ENCODE results near the gene ASIC2. TPM values are rescaled to one million over a fixed set of nuclear protein-coding genes. Genes with fewer than 3 reads are reported as not detected.

ASIC2 gene
- polyA plus RNA-seq, 1 experiment = 0.05 TPM

DNA sequence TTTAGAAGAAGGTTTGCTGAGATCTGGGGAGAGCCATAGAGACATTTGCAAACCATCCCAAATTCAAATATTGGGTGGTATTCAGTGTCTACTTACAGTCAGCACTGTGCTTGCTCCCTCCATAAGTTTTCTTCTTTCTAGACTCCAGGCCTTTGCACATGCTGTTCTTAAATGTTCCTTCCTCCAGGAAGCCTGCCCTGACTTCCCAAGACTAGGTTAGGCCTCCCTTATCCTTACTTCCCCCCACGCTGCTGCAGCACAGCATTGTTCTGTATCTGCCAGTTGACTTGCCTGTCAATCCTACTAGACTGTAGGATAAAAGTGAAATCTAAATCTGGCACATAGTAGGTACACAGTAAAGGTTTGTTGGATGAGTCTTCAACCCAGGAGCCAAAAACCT, 53.4 kb downstream of the ASIC2 start:
- TF ChIP-seq, protein P1, sequence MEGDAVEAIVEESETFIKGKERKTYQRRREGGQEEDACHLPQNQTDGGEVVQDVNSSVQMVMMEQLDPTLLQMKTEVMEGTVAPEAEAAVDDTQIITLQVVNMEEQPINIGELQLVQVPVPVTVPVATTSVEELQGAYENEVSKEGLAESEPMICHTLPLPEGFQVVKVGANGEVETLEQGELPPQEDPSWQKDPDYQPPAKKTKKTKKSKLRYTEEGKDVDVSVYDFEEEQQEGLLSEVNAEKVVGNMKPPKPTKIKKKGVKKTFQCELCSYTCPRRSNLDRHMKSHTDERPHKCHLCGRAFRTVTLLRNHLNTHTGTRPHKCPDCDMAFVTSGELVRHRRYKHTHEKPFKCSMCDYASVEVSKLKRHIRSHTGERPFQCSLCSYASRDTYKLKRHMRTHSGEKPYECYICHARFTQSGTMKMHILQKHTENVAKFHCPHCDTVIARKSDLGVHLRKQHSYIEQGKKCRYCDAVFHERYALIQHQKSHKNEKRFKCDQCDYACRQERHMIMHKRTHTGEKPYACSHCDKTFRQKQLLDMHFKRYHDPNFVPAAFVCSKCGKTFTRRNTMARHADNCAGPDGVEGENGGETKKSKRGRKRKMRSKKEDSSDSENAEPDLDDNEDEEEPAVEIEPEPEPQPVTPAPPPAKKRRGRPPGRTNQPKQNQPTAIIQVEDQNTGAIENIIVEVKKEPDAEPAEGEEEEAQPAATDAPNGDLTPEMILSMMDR (IDR thresholded peaks at IDR 0.05; ENCODE audit: insufficient read depth, low read depth, low read length) = no peak
- Histone ChIP-seq H3K36me3 (ENCODE audit: control insufficient read depth, insufficient read depth, low read length) (no peaks in the 10 kb centered on the region), H3K4me3 (ENCODE audit: low read depth, low read length) (no peak overlapping the region), H3K27me3 (ENCODE audit: control insufficient read depth, insufficient read depth, low read length) (no peaks in the 10 kb centered on the region; the same call in 1 of the 2 replicates)
- CTCF ChIA-PET = no interaction called here
- DNase-seq (ENCODE audit: low read depth) = no peak
- POLR2A ChIA-PET = no interaction called here

DNA sequence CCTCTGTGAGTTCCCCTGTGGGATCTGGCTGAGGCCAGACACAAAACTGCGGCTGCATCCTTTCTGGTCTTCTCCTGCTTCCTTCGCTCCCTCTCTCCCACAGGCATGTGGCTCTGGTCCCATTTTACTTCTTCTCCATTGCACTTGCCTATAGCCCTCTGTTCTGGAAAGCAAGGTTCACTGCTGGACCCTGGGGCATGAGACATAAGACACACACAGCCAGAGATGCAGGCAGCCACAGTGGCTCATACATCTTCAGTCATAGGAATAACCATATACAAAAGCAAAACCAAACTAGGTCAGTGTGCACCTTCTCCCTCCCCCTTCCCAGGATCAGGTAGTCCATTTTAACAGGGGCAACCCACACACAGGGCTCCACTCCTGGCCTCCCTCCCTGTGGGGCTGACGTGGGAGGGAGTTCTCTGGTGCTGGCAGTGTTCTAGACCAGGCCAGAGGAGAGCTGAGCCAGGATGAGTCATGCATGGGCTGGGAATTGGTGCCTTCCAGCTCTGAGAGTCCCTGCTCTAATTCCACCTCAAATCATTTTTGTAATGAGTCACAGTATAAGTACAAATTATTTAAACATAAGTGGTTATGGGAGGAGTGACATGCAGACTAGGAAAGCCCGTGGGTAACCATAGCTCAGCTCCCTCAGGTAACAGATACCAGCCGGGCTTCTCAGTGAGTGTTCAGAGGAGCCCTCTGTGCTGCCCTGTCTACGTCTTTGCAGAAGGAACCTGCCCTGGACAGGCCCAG, 58.0 kb downstream of the ASIC2 start:
- ChIA-PET POLR2A (no interaction called here), CTCF (interaction anchor here (0.6 kb wide), 1 partner anchor 429 kb away, joined by 3 read pairs; no protein-coding TSS in a partner anchor)
- no peak overlapping the region for H3K4me3 ChIP-seq (ENCODE audit: low read depth, low read length)
- no peaks in the 10 kb centered on the region for H3K36me3 ChIP-seq (ENCODE audit: control insufficient read depth, insufficient read depth, low read length)
- TF ChIP-seq, protein P1 (IDR thresholded peaks at IDR 0.05; ENCODE audit: insufficient read depth, low read depth, low read length) = no peak
- DNase-seq (ENCODE audit: low read depth) = peak; percentile 68
- H3K27me3 ChIP-seq (ENCODE audit: control insufficient read depth, insufficient read depth, low read length) = no peaks in the 10 kb centered on the region

DNA sequence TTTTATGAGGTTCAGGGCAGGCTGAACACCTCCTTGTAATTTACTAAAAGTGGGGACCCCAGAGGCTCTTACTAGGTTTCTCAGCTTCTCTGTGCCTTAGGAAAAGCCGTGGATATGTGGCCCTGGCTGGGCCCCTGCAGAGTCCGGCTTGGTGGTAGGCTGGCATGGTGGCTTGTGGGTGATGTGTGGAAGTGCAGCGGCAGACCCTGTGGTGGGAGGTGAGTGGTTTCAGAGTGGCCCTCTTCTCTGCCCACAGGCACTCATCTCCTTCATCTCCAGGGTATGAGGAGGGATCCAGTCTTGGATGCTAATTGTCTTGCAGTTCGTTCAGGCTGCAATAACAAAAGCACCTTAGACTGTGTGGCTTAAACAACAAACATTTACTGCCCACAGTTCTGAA, 58.9 kb downstream of the ASIC2 start:
- no peaks in the 10 kb centered on the region for H3K36me3 ChIP-seq (ENCODE audit: control insufficient read depth, insufficient read depth, low read length)
- ChIA-PET POLR2A (no interaction called here), CTCF (no interaction called here)
- DNase-seq (ENCODE audit: low read depth) = no peak
- 0 out of 2 replicates have a peak, but pooled peaks cover 1% of the 10 kb centered on the region for H3K27me3 ChIP-seq (ENCODE audit: control insufficient read depth, insufficient read depth, low read length)
- H3K4me3 ChIP-seq (ENCODE audit: low read depth, low read length) = no peak overlapping the region
- TF ChIP-seq, protein P1 (IDR thresholded peaks at IDR 0.05; ENCODE audit: insufficient read depth, low read depth, low read length) = no peak

DNA sequence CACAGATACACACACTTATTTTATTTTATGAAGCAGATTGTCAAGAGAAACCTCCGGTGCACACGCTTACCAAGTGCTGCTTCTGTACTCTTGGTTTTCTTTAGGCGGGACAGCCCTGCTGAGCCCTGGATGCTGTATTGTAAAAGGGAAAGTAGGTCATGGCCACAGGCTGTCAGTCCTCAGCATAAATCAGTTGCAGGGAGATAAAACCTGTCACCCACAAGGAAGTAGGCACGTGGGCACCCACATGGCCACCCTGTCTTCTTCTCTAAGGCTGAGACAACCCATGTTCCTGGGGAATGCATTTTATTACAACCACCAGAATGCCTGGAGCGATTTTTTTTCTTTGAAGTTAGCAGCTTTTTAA, 59.3 kb downstream of the ASIC2 start:
- no peaks in the 10 kb centered on the region for H3K36me3 ChIP-seq (ENCODE audit: control insufficient read depth, insufficient read depth, low read length)
- TF ChIP-seq, protein P1 (IDR thresholded peaks at IDR 0.05; ENCODE audit: insufficient read depth, low read depth, low read length) = no peak
- ChIA-PET CTCF (no interaction called here), POLR2A (no interaction called here)
- 0 out of 2 replicates have a peak, but pooled peaks cover 1% of the 10 kb centered on the region for H3K27me3 ChIP-seq (ENCODE audit: control insufficient read depth, insufficient read depth, low read length)
- DNase-seq (ENCODE audit: low read depth) = no peak
- no peak overlapping the region for H3K4me3 ChIP-seq (ENCODE audit: low read depth, low read length)

DNA sequence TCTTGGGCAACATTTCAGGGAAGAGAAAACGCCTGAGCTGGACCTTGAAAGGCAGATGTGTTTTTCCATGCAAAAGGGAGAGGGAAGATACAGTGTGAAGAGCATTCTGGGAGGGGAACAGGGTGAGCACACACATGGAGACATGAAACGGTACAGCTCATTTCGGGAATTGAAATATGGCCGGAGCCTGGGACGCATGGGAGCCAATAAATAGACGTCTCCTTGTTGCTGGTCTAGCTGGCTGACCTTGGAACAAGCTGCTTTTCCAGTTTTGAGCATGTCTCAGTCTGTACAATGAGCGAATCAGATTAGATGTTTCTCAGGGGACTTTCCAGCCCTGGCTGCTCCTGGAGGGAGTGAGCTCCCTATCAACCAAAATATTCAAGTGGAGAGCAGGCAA, 63.6 kb downstream of the ASIC2 start:
- POLR2A ChIA-PET = no interaction called here
- peaks cover 1% of the 10 kb centered on the region; the same call in 1 of the 2 replicates for H3K27me3 ChIP-seq (ENCODE audit: control insufficient read depth, insufficient read depth, low read length)
- H3K4me3 ChIP-seq (ENCODE audit: low read depth, low read length) = no peak overlapping the region
- DNase-seq (ENCODE audit: low read depth) = no peak
- TF ChIP-seq, protein P1 (IDR thresholded peaks at IDR 0.05; ENCODE audit: insufficient read depth, low read depth, low read length) = no peak
- H3K36me3 ChIP-seq (ENCODE audit: control insufficient read depth, insufficient read depth, low read length) = no peaks in the 10 kb centered on the region
- CTCF ChIA-PET = interaction anchor here (1.2 to 1.5 kb wide), 2 partner anchors 11 to 36 kb away, joined by 3 to 4 read pairs; no protein-coding TSS in a partner anchor
